SK-N-SH (cell line): ENCODE measurements around the gene CLDN14.

Experiments used
- CHD2 ChIP-seq: fragments of 150-350 bp; IDR thresholded peaks from 2 replicates; pipeline ENCODE4 v1.6.1; 2018; ENCODE audit warnings: low read length; ENCODE audit not compliant: partially characterized antibody
- CTCF ChIP-seq: fragments of 200-600 bp; sonication (generic); IDR thresholded peaks from 2 replicates; pipeline ENCODE4 v1.6.1; 2017; ENCODE audit warnings: antibody characterized with exemption, mild to moderate bottlenecking, moderate library complexity
- FOXJ3 ChIP-seq: sonication (generic); formaldehyde crosslinking; IDR thresholded peaks from 2 replicates; pipeline ENCODE4 v1.5.1; 2020; ENCODE audit warnings: mild to moderate bottlenecking, missing genetic modification reagents
- MAX ChIP-seq: IDR thresholded peaks from 2 replicates; pipeline ENCODE4 v1.4.0; 2012; ENCODE audit warnings: low read depth
- MXI1 ChIP-seq: IDR thresholded peaks from 2 replicates; pipeline ENCODE4 v1.6.1; 2012; ENCODE audit warnings: mild to moderate bottlenecking, low read depth, low read length, improper control_type of control experiment
- NRF1 ChIP-seq: IDR thresholded peaks from 2 replicates; pipeline ENCODE4 v1.6.1; 2012; ENCODE audit warnings: low read depth, mild to moderate bottlenecking, low read length
- POLR2AphosphoS5 ChIP-seq: IDR thresholded peaks from 2 replicates; pipeline ENCODE4 v1.6.1; 2012; ENCODE audit warnings: low read depth, low read length
- REST ChIP-seq: IDR thresholded peaks from 2 replicates; pipeline ENCODE4 v1.6.1; 2012; ENCODE audit warnings: mild to moderate bottlenecking, low read depth, low read length, moderate library complexity
- SIN3A ChIP-seq: IDR thresholded peaks from 2 replicates; pipeline ENCODE4 v1.6.1; 2012; ENCODE audit warnings: low read depth, mild to moderate bottlenecking, low read length, moderate library complexity, borderline replicate concordance
- SMC3 ChIP-seq: IDR thresholded peaks from 2 replicates; pipeline ENCODE4 v1.6.1; 2012; ENCODE audit warnings: low read depth, low read length, improper control_type of control experiment
- YY1 ChIP-seq: IDR thresholded peaks from 2 replicates; pipeline ENCODE4 v1.4.0; 2012; ENCODE audit warnings: low read depth, mild to moderate bottlenecking

DNA sequence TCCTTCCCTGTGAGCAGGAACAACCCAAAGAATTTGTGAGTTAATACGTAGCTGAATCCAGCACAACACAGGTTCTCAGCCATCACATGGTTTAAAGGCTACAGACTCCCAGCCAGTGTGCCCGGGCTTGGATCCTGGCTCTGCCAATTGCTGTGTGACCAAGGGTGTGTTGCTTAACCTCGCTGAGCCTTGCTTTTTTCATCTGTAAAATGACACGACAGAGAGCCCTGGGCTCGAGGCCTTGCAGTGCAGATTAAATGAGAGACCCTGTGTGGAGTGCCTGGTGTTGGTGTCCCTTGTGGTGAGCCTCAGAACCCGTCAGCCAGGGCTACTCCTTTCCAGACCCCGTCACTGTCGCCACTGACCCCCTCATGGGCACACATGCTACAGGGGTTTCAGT lies 55.3 kb downstream of the CLDN14 start:
- TF ChIP-seq YY1 (no peak), CTCF (no peak), FOXJ3 (CRISPR knock-in tag) (no peak), SMC3 (no peak), POLR2AphosphoS5 (no peak), SIN3A (no peak), REST (no peak), MAX (no peak), NRF1 (no peak), MXI1 (no peak), CHD2 (no peak)
